Measurements from ENCODE around the gene SNX14. TPM values are rescaled to one million over a fixed set of nuclear protein-coding genes. Genes with fewer than 3 reads are reported as not detected.

The SNX14 gene
- total and polyA plus RNA-seq, 12 donors: 60.0 to 192 (median 86.4) TPM

DNA sequence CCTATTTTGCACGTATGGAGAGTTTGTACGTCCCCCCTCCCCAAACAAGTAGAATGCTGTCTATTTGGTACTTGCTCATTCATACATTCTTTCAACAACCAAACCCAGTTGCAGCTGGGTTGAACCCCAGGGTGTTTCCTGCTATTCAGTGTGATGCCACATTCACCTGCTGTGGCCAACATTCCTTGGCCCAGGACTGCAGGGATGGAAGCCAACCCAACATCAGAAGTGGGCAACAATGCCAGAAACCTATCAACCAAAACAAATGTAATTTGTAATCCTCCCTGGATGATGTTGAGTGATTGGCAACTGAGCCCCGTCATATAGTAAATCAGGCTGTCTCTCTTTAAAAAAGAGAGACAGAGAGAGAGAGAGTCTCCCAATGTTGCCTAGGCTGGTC is 134.9 kb downstream of the SNX14 start:
- no peak overlapping the region for H3K4me3 ChIP-seq
- no peaks in the 10 kb centered on the region for H3K27me3 ChIP-seq
- WGBS, 4 donors: 73 to 84% (median 81%) methylated on average over 3 of the region's 3 CpGs
- intact Hi-C loops (cut with DNase I): no loop called here
- no peak for TF ChIP-seq CTCF (IDR thresholded peaks at IDR 0.05)
- no peak for TF ChIP-seq POLR2A (IDR thresholded peaks at IDR 0.05)
- H3K4me1 ChIP-seq (replicated peaks in 1 of 2): peaks cover 0 to 34% of the 10 kb centered on the region in 2 donors
- no peak for DNase-seq
- peak overlapping the region in 2 of 5 donors; percentile 32 to 69 for H3K27ac ChIP-seq
- H3K9me3 ChIP-seq (replicated peaks in 1 of 3): no peaks in the 10 kb centered on the region
- no peaks in the 10 kb centered on the region for H3K36me3 ChIP-seq (replicated peaks in 1 of 2)

DNA sequence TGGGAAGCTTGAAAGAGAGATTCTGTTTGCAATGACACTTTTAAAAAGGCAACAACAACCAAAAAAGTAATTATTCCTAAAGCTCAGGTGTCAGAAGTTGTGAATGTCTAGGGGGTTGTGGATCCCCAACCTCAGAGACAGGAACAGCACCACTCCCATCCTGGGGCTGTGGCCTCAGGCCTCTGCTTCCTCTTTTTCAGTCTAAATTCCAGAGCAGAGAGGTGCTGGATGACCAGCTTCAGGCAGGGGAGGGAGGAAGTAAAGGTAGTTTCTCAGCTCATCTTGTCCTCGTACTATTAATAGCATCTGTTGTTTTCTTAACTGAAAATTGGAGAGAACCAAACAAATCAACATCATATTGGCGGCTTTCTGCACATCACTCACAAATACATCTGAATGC is 135.5 kb downstream of the SNX14 start:
- peaks cover 0 to 34% of the 10 kb centered on the region in 2 donors for H3K4me1 ChIP-seq (replicated peaks in 1 of 2)
- TF ChIP-seq POLR2A (IDR thresholded peaks at IDR 0.05) (no peak), CTCF (IDR thresholded peaks at IDR 0.05) (no peak)
- no peaks in the 10 kb centered on the region for H3K27me3 ChIP-seq
- H3K4me3 ChIP-seq: no peak overlapping the region
- H3K9me3 ChIP-seq (replicated peaks in 1 of 3): no peaks in the 10 kb centered on the region
- intact Hi-C loops (cut with DNase I): no loop called here
- DNase-seq: no peak
- 41 to 62% (median 49%) methylated on average over 2 of the region's 2 CpGs for WGBS, 4 donors
- no peaks in the 10 kb centered on the region for H3K36me3 ChIP-seq (replicated peaks in 1 of 2)
- peak overlapping the region in 1 of 5 donors; percentile 69 for H3K27ac ChIP-seq

DNA sequence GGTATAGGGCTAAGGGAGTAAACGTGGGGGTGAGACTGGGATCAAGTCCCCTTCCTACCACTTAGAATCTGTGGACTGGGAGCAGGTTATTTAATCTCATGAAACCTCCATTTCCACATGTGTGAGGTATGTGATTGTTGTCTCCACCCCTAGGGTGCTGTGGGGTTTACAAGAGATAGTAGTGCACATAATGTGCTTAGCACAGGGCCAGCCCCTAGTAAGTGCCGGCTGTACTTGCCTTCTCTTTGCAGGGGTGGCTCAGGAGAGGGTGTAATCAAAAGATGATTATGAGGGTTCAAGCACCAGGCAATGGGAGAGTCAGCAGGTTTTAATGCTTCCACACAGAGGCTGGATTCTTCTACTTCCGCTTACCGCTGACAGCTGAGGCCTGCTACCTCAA is 136.9 kb downstream of the SNX14 start:
- 76 to 87% (median 81%) methylated on average over 3 to 4 of the region's 4 CpGs for WGBS, 4 donors
- peaks cover 0 to 33% of the 10 kb centered on the region in 2 donors for H3K4me1 ChIP-seq (replicated peaks in 1 of 2)
- peak overlapping the region in 1 of 5 donors; percentile 34 for H3K27ac ChIP-seq

More for the DNA sequence above, 136.9 kb downstream of the SNX14 start:
- TF ChIP-seq POLR2A (IDR thresholded peaks at IDR 0.05) (no peak), CTCF (IDR thresholded peaks at IDR 0.05) (no peak)
- Histone ChIP-seq H3K4me3 (no peak overlapping the region), H3K9me3 (replicated peaks in 1 of 3) (no peaks in the 10 kb centered on the region), H3K36me3 (replicated peaks in 1 of 2) (no peaks in the 10 kb centered on the region), H3K27me3 (no peaks in the 10 kb centered on the region)
- intact Hi-C loops (cut with DNase I): no loop called here
- DNase-seq: no peak

Other genes starting within 250 kb of the SNX14 start
- gene NT5E, start 143.8 kb downstream of the SNX14 start, total RNA-seq: 10 to 100 TPM in 5 of 9 donors, 1 to 10 TPM in 4; 3.6 to 13.2 (median 10.6) TPM
- 10 to 100 TPM in 1 of 3 donors, 1 to 10 TPM in 2; 2.9 to 14.2 (median 3.2) TPM for gene NT5E, start 143.8 kb downstream of the SNX14 start, polyA plus RNA-seq
- gene SYNCRIP, start 49.0 kb upstream of the SNX14 start, total RNA-seq: 100 to 1,000 TPM in 1 of 9 donors, 10 to 100 TPM in 8; 28.2 to 103 (median 60.0) TPM
- gene SYNCRIP, start 49.0 kb upstream of the SNX14 start, polyA plus RNA-seq: 100 to 1,000 TPM in 1 of 3 donors, 10 to 100 TPM in 2; 21.9 to 173 (median 28.2) TPM